Measurements from ENCODE around the gene ADCY5.

Gene ADCY5

GRCh38 chr3:123357275-123357674 lies 91.6 kb downstream of the ADCY5 start:
- peak; percentile 92 for DNase-seq

DNA sequence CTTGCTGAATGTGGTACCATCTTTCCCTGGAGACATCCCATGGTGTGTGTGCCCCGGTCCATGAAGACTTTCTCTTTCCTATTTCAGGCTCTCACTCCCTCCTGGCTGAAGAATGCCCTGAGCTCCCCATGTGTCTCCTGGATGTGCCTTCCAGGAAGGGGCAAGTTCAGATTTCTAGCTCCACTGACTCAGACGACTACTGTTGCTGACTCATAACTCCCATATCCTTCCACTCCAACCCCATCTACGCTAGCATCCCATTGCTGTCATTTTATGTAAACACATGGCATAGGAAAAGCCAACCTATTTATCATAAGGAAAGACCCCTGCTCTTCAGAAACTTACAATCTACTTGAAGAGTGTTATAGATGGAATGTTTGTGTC lies 95.0 kb downstream of the ADCY5 start:
- no peak for DNase-seq

GRCh38 chr3:123353227-123353849 lies 95.6 kb downstream of the ADCY5 start:
- no peak for DNase-seq

DNA sequence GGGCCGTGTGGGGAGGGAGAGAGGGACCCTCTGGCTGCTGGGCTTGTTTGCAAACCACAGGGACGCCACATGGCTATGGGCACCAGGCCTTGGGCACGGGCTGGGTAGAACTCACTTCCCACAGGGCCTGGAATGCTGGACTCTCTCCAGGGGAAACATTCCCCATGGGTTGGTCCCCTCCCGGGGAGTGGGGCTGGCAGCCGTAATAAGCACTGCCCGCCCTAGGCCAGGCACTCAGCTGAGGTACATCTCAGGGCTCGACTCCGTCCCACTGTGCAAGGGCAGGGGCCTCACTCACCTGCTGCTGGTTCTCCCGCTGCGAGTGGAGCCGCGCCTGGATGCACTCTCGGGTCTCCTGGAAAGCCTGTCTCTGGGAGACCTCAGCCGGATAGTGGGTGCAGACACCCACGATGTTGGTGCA lies 96.7 kb downstream of the ADCY5 start:
- no peak for DNase-seq

- DNase-seq = no peak
Observed at GRCh38 chr3:123351501-123351900, 97.4 kb downstream of the ADCY5 start.

DNA sequence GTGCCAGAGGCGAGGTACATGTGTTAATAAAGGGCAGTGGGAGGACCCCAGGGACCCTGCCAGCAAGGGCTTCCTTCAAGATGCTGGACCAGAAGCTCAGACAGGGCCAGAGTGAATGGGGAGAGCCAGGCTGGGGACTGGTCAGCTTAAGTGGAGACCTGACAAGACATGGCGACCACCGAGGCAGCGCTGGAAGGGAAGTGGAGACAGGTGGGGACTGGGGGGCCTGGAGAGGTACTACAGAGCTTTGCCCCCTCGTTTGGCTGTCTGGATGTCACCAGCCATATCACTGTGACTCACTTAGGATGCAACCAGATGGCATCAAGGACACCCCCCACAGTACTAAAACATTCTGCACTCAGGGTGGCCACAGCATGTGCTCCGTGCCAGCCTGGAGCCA lies 97.9 kb downstream of the ADCY5 start:
- no peak for DNase-seq

GRCh38 chr3:123349566-123350435 lies 99.1 kb downstream of the ADCY5 start:
- DNase-seq = no peak

- DNase-seq = no peak
Observed at GRCh38 chr3:123349201-123349535, 99.7 kb downstream of the ADCY5 start.

DNA sequence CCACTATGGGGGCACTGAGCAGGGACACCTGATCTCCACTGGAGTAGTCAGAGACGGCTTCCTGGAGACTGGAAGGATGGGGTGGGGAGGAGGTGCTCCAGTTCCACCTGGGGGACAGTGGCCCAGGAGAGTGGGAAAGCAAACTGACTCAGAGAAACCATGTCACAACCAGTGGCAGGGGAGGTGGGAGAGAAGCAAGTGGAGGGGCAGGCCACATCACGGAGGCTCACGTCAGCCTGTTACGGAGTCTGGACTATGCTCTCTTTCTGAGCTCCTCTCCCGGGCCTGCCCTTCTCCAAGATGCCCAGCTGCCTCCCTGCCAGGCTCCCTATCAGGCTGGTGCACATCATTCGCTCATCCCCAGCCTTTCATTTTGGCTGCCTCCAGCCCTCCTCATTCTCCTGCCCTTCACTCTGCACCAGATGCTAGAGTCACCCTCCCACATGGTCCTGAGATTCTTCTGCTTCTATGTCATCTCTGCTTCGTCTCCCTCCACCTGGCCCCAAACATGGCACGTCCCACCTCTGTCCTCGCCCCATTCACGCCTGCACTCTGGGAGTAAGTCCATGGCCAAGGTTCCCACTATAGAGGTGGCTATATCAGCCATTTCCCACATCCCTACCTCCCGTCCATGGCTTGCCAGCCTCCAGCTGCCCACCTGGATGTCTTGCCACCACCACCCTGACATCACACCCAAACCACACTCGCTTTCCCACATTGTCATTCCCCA lies 100.3 kb downstream of the ADCY5 start:
- DNase-seq = no peak

GRCh38 chr3:123347691-123348264 lies 101.1 kb downstream of the ADCY5 start:
- no peak for DNase-seq

DNA sequence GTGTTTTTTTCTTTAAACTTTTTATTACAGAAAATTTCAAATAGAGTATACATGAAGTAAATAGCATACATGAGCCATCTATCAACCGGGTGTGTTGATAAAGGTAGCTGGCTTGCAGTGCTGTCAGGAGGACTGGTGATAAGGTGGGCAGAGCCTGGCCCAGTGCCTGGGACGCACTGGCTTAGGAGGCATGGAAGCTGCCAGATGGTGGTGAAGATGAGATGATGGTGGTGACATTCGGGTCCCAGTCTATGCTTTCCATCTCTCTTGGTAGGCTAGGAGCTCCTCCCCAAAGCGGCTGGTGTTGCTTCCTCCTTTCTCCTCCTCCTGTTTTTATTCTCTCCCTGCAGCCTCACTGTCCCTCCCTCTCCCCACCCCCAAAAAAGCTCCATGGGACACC lies 101.7 kb downstream of the ADCY5 start:
- peak; percentile 61 for DNase-seq

GRCh38 chr3:123346021-123346420 lies 102.9 kb downstream of the ADCY5 start:
- DNase-seq = no peak

- peak; percentile 37 for DNase-seq
Observed at GRCh38 chr3:123344907-123345594, 103.8 kb downstream of the ADCY5 start.

- DNase-seq = no peak
Observed at GRCh38 chr3:123344175-123344906, 104.5 kb downstream of the ADCY5 start.

DNA sequence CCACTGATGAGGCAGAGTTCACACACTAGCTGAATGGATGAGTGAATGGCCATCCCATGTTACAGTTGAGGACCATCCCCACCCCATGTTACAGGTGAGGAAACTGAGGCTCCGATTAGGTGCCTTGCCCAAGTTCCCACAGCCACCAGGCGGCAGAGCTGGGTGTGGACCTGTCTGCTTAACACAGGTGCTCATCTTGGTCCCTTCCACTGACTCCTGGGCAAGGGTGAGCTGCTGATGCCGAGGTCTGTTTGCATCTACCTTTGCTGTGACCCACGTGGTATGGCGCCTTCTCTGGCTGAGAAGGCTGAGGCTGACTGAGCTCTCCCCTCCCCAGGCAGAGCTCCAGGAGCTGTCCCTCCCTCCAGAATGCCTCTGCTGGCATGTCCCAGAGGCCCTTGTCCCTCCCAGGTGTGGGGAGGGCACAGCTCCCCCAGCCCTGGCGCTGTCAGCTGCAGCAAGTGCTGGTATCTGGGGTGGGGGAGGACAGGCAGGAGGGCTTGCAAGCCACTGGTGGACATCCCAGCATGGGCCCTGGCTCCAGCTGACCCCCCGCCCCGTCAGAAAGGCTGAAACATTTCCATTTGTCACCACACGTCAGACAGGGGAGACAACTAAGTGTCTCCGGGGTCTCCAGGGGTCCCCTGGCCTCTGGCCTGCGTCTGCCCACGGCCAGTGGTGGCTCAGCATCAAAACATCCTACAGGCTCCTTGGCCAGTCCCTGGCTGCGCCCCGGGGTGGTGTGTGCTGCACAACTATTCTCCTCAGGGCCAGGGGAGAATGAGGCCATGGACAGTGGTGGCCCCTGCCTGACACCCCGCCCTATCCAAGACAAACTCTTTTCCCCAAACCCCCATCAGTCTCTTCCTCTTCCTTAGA lies 105.4 kb downstream of the ADCY5 start:
- no peak for DNase-seq

GRCh38 chr3:123342631-123343080 lies 106.2 kb downstream of the ADCY5 start:
- no peak for DNase-seq

- DNase-seq = peak; percentile 37
Observed at GRCh38 chr3:123341871-123342630, 106.8 kb downstream of the ADCY5 start.

DNA sequence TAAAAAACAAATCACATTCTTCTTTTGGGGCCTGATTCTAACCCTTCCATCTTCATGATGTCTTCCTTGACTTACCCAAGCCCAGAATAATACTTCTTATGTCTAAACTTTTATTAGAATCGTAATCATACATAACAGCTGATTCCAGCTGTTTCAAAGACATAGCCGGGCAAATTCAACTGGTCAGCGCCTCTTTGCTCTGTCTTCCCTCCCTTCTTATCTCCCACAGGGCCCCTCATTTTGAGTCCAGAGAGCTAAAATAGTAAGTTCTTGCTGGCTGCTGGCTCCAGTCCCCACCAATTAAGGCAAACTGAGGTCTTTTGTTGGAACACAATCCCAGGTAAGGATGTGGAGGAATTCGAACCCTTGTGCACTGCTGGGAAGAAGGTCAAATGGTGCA lies 108.6 kb downstream of the ADCY5 start:
- no peak for DNase-seq

DNA sequence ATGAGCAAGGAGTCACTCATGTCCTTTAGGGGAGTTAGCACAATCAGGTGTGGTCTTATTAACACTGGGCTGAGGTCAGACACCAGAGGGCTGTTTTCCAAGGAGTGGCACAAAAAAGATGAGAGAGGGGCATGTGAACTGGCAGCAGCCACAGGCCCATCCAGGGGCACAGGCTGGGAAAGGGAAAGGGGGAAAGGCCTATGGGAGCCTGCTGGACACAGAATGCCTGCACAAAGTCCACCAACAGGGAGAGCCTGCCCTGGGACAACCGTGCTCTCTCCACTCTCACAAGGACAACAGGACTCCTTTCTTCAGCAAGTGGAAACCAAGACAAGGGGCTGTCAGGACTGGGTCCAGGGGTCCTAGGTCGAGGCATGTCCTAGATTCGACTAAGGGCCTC lies 109.6 kb downstream of the ADCY5 start:
- no peak for DNase-seq

- no peak for DNase-seq
Observed at GRCh38 chr3:123338620-123339061, 110.2 kb downstream of the ADCY5 start.

Data from NCI-H82 (cell line).